Ishikawa (cell line): Measurements from ENCODE around the gene WWOX.

Source experiments
- CEBPB ChIP-seq: IDR thresholded peaks from 2 replicates; pipeline ENCODE4 v1.6.1; 2012
- MAX ChIP-seq: IDR thresholded peaks from 2 replicates; pipeline ENCODE4 v1.6.1; 2012
- NFIC ChIP-seq: IDR thresholded peaks from 2 replicates; pipeline ENCODE4 v1.6.1; 2012

- no peak for TF ChIP-seq NFIC
- TF ChIP-seq MAX: no peak
- no peak for TF ChIP-seq CEBPB
Measured at GRCh38 chr16:78697426-78697825, 598.0 kb downstream of the WWOX start.
